ENCODE measurements around the gene TDRD10. TPM values are rescaled to one million over a fixed set of nuclear protein-coding genes. Genes with fewer than 3 reads are reported as not detected.

The TDRD10 gene
- total RNA-seq, 1 experiment from 2014 or later = not detected

DNA sequence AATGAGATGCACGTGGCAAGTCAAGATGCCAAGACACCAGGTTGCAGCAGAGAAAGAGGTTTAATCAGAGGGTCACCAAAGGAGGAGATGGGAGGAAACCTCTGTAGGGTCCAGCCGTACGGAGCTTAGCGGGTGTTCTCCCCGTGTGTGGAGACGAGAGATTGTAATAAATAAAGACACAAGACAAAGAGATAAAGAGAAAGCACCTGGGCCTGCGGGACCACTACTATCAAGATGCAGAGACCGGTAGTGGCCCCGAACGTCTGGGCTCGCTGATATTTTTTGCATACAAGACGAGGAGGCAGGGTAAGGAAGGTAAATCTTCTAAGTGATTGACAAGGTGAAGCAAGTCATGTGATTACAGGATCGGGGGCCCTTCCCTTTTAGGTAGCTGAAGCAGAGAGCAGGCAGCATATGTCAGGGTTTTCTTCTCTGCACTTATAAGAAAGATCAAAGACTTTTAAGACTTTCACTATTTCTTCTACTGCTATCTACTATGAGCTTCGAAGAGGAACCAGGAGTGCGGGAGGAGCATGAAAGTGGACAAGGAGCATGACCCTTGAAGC, 41.2 kb upstream of the TDRD10 start:
- POLR2A ChIA-PET (ENCODE audit: unreplicated experiment) = interaction anchor here (0.6 kb wide), 1 partner anchor 251 kb away, joined by 6 read pairs; no protein-coding TSS in a partner anchor
- CTCF ChIA-PET = no interaction called here
- intact Hi-C loops (cut with micrococcal nuclease; ENCODE audit: unreplicated experiment) = no loop called here

DNA sequence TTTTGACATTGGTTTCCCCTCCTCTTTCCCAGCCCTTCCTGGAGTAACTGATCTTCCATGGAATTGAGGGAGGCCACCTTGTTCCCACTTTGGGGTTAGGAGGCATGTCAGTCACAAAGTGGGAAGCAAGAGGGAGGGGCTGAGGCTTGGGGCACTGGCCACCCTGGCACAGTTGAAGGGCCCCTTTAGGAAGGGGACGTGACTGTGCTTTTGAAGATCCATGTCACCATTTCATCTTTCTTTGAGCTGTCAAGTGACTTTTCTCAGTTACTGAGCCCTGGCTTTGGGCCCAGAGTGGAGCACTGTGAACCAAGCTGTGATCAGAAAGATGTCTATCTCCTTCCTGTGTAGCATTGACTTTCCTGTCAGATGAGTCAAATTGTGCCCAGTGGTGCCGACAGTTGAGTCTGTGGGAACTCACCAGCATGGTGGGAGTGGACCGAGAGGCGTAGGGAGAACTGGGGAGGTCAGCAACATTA, 38.5 kb upstream of the TDRD10 start:
- no peaks in the 10 kb centered on the region for H3K36me3 ChIP-seq (ENCODE audit: low read depth)
- H3K4me3 ChIP-seq = no peak overlapping the region
- H3K9me2 ChIP-seq (ENCODE audit: insufficient read depth) = no peaks in the 10 kb centered on the region
- H3F3A ChIP-seq (ENCODE audit: insufficient read depth, low read depth) = no peaks in the 10 kb centered on the region
- ChIA-PET CTCF (interaction anchor here (0.6 kb wide), 2 partner anchors 19 to 951 kb away, joined by 4 to 5 read pairs; no protein-coding TSS in a partner anchor), POLR2A (ENCODE audit: unreplicated experiment) (interaction anchor here (0.6 kb wide), 2 partner anchors 22 to 615 kb away, joined by 4 to 6 read pairs; partner anchors contain the start of gene EFNA3)
- no peaks in the 10 kb centered on the region for H3K27me3 ChIP-seq (ENCODE audit: insufficient read depth, low read depth)
- DNase-seq = no peak
- H2AFZ ChIP-seq = peak overlapping the region; percentile 70
- no TSS peak for BruUV-seq (replicated peaks)
- no peaks in the 10 kb centered on the region for H3K9me3 ChIP-seq (ENCODE audit: insufficient read depth, low read depth)
- intact Hi-C loops (cut with micrococcal nuclease; ENCODE audit: unreplicated experiment) = no loop called here
- H3K27ac ChIP-seq = peak overlapping the region; percentile 52
- no peaks in the 10 kb centered on the region for H3K79me2 ChIP-seq (ENCODE audit: low read depth)
- TF ChIP-seq EZH2 (IDR thresholded peaks at IDR 0.05; ENCODE audit: low read depth) = no peak
- TF ChIP-seq, protein P1, sequence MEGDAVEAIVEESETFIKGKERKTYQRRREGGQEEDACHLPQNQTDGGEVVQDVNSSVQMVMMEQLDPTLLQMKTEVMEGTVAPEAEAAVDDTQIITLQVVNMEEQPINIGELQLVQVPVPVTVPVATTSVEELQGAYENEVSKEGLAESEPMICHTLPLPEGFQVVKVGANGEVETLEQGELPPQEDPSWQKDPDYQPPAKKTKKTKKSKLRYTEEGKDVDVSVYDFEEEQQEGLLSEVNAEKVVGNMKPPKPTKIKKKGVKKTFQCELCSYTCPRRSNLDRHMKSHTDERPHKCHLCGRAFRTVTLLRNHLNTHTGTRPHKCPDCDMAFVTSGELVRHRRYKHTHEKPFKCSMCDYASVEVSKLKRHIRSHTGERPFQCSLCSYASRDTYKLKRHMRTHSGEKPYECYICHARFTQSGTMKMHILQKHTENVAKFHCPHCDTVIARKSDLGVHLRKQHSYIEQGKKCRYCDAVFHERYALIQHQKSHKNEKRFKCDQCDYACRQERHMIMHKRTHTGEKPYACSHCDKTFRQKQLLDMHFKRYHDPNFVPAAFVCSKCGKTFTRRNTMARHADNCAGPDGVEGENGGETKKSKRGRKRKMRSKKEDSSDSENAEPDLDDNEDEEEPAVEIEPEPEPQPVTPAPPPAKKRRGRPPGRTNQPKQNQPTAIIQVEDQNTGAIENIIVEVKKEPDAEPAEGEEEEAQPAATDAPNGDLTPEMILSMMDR (conservative IDR thresholded peaks at IDR 0.05) = no peak
- H4K20me1 ChIP-seq (ENCODE audit: insufficient read depth) = no peaks in the 10 kb centered on the region
- H3K4me1 ChIP-seq (replicated peaks; ENCODE audit: insufficient read depth) = peaks cover 14% of the 10 kb centered on the region
- no peak overlapping the region for H3K4me2 ChIP-seq

More for the DNA sequence above, 41.2 kb upstream of the TDRD10 start:
- no peaks in the 10 kb centered on the region for H4K20me1 ChIP-seq (ENCODE audit: insufficient read depth)
- no TSS peak for BruUV-seq (replicated peaks)
- no peaks in the 10 kb centered on the region for H3K79me2 ChIP-seq (ENCODE audit: low read depth)
- no peak for TF ChIP-seq EZH2 (IDR thresholded peaks at IDR 0.05; ENCODE audit: low read depth)
- TF ChIP-seq, protein P1 (conservative IDR thresholded peaks at IDR 0.05) = no peak
- no peak overlapping the region for H2AFZ ChIP-seq
- H3K9me3 ChIP-seq (ENCODE audit: insufficient read depth, low read depth) = no peaks in the 10 kb centered on the region
- no peaks in the 10 kb centered on the region for H3K27me3 ChIP-seq (ENCODE audit: insufficient read depth, low read depth)
- peaks cover 14% of the 10 kb centered on the region for H3K4me1 ChIP-seq (replicated peaks; ENCODE audit: insufficient read depth)
- no peak overlapping the region for H3K4me3 ChIP-seq
- no peaks in the 10 kb centered on the region for H3K36me3 ChIP-seq (ENCODE audit: low read depth)
- H3K27ac ChIP-seq = no peak overlapping the region
- H3K4me2 ChIP-seq = no peak overlapping the region
- no peaks in the 10 kb centered on the region for H3K9me2 ChIP-seq (ENCODE audit: insufficient read depth)
- no peak for DNase-seq
- no peaks in the 10 kb centered on the region for H3F3A ChIP-seq (ENCODE audit: insufficient read depth, low read depth)

DNA sequence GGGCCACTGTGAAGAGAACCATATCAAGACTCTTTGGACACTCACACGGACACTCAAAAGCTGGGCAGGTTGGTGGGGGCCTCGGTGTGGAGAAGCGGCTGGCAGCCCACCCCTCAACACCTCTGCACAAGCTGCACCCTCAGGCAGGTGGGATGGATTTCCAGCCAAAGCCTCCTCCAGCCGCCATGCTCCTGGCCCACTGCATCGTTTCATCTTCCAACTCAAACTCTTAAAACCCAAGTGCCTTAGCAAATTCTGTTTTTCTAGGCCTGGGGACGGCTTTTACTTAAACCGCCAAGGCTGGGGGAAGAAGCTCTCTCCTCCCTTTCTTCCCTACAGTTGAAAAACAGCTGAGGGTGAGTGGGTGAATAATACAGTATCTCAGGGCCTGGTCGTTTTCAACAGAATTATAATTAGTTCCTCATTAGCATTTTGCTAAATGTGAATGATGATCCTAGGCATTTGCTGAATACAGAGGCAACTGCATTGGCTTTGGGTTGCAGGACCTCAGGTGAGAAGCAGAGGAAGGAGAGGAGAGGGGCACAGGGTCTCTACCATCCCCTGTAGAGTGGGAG, 36.3 kb upstream of the TDRD10 start:
- Histone ChIP-seq H3F3A (ENCODE audit: insufficient read depth, low read depth) (no peaks in the 10 kb centered on the region), H3K79me2 (ENCODE audit: low read depth) (no peaks in the 10 kb centered on the region), H3K4me3 (no peak overlapping the region), H2AFZ (no peak overlapping the region), H3K27me3 (ENCODE audit: insufficient read depth, low read depth) (no peaks in the 10 kb centered on the region), H3K27ac (no peak overlapping the region), H3K9me2 (ENCODE audit: insufficient read depth) (no peaks in the 10 kb centered on the region), H4K20me1 (ENCODE audit: insufficient read depth) (no peaks in the 10 kb centered on the region), H3K4me2 (no peak overlapping the region), H3K9me3 (ENCODE audit: insufficient read depth, low read depth) (no peaks in the 10 kb centered on the region), H3K4me1 (replicated peaks; ENCODE audit: insufficient read depth) (peaks cover 14% of the 10 kb centered on the region), H3K36me3 (ENCODE audit: low read depth) (no peaks in the 10 kb centered on the region)
- intact Hi-C loops (cut with micrococcal nuclease; ENCODE audit: unreplicated experiment) = no loop called here
- no TSS peak for BruUV-seq (replicated peaks)
- POLR2A ChIA-PET (ENCODE audit: unreplicated experiment) = no interaction called here
- no peak for DNase-seq
- TF ChIP-seq, protein P1 (conservative IDR thresholded peaks at IDR 0.05) = no peak
- no peak for TF ChIP-seq EZH2 (IDR thresholded peaks at IDR 0.05; ENCODE audit: low read depth)
- CTCF ChIA-PET = no interaction called here
